Activated CD4-positive, CD25-positive, alpha-beta regulatory T cell treated with anti-CD3 and anti-CD28 coated beads, Interleukin-2, amount 50 U/mL, for 24 hours (primary cell): Measurements from ENCODE around the gene CADPS.

Experiments used
- ATAC-seq, 2 donors: fragments of 150-1000 bp; cut with Tn5 transposase; one replicate each; pipeline ENCODE4 v1.10.0; 2021; ENCODE audit warnings: mild to moderate bottlenecking in 1 of 2, moderate library complexity in 1 of 2

The CADPS gene

DNA sequence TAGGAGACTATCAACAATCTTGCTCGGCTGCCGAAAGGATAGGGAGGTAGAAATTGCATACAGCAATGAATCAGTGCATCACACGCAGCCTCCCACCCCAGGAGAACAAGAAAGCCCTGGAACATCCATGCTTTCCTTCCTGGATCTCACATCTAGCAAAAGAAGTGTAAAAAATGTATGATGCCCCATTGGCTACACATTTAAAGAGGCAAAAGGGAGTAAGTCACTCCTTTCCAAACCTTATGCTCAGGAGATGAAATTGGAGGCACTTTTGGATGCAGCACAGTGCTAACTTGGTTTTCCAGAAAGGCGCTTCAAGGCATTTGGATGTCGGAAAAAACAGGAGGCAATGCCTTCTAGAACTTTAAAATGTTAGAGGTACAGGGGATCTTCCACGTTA lies 469.6 kb downstream of the CADPS start:
- ATAC-seq, result no peak

DNA sequence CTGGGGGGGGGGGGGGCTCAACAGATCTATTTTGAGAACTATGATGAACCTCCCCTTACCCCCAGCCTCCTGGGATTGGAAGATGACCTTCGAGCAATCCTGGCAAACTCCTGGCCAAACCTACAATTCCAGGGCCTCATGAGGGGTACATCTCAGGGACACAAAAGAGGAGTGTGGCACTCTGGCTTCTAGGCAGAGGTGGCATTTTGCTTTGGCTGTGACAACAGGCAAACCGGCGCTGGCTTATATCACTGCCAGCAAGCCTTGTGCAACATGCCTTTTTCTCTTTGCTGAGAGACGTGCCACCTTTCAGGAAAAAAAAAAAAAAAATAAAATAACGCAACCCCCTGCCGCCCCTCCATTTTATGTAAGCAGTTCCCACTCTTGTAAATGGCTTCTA lies 470.1 kb downstream of the CADPS start:
- ATAC-seq, result no peak

DNA sequence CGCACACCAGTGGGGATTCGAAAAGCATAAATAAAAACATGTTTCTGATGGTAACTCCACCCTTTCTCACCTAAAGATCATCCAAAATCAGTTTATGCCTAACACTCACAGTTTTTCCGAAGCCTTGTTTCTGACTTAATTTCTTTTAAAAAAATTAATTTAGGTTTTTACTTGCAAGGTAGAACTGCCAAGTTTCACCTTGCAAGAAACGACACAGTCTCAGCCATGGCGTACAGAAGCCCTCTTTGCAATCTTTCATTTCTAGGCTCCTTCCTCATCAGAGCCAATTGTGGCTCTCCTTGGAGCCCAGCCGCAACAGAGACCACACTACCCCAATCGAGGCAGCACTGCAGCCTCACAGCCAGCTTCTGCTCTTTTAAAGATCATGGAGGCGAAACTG lies 470.9 kb downstream of the CADPS start:
- no peak for ATAC-seq

- no peak for ATAC-seq
These were observed 471.5 kb downstream of the CADPS start for GRCh38 chr3:62403765-62404164.

GRCh38 chr3:62392626-62393292 lies 482.5 kb downstream of the CADPS start:
- no peak for ATAC-seq

DNA sequence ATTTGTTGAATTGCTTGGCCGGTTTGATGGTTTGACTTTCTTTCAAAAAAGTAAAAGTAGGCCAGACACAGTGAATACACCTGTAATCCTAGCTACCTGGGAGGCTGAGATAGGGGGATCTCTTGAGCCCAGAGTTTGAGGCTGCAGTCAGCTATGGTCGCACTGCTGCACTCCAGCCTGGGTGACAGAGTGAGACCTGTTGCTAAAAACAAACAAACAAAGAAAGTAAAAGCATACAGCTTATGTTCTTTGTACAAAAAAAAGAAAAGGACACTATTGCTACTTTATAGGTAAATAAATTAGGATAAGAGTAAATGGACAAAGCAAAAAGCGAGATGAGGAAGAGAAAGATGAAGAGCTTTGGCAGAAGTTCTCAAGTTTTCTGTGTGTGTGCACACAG lies 488.0 kb downstream of the CADPS start:
- no peak for ATAC-seq

DNA sequence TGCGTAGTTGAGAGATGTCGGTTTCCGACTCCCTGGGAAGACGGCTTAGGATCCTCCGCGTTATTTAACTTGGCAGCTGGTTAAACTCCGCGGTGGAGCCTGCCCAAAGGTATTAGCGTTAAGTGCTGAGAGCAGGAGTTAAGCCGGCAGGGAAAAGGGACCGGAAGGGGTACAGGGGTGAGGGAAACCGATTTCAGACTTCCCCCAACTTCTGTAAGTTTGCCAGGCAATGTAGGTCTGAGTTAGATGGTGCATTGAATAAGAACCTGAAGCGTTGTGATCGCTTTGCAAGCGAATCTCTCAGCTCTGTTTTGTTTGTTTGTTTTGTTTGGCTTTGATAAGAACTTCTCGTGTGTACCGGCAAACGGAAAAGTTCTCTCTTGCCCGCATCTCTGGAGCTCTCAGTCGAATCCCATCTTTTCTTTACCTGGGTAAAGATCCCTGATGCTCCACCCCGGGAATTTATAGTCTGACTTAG lies 495.9 kb downstream of the CADPS start:
- no peak for ATAC-seq

DNA sequence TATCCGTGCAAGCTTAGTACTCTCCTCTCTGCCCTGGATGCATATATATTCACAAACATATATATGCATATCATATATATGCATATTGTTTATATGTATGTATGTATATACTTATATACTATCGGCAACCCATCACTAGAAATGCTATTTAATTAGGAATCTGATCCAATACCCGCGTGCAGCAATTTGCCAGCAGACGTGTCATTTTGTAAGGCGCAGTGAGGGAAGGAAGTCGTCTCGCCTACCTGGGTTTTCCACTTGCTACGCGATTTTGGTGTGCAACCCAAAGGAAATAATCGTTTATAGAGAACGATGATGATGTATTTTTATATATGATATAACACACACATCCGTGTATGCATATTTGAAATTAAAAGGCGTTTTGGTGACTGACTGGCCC lies 496.3 kb downstream of the CADPS start:
- ATAC-seq, result no peak

- ATAC-seq, result no peak
These were observed 496.9 kb downstream of the CADPS start for GRCh38 chr3:62378311-62378789.

DNA sequence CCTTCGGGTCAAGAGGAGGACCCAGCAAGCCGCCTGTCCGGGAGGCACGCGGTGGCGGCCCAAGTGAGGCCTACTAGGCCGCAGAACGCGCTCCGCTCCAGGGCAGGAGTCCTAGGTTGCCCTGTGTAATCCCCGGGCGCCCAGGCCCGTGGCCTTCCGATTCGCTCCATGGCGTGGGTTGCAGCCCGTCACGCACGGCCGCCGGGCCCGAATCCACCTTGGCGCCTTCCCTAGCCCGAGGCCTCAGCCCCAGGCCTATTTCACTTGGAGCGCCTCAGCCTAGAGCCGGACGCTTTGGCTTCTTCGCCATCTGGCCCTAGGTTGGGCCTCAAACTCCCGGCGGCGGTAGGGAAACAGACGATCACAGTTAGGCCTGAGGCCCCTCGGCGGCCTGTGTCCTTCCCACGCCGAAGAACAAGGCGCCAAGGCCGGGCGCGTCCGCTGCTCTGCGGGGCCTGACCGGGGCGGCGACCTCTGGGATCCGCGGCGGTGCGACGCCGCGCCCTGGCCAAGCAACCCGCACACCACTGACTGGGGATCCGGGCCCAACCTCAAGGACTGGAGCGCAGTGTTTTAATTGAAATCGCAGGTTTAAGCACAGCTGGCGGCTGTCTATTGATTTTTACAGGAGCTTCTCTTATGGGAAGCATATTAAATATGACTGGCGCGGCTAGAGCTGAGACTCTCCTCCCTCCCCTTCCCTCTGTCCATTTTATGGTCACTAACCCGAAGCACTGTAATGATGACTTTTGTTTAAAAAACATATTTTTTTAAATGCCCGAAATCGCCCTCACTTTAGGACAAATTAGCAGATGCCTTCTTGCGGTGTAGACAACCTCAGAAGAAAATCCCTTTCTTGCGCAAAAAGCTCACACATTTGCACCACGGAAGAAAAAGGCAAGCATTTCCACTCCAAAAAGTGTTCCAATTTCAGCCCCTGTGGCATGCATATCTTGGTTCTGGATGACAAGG lies 498.0 kb downstream of the CADPS start:
- ATAC-seq, result no peak

DNA sequence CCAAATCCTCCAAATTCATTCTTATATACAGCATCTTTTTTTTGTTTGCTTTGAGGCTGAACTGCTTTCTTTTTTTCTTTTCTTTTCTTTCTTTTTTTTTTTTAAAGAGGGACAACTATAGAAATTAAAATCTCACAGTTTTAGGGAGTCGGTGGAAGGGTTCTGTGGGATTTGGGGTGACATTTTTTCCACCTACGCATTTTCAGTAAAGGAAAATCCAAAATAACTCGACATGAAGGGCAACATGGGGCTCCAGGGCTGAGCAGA lies 498.8 kb downstream of the CADPS start:
- no peak for ATAC-seq

DNA sequence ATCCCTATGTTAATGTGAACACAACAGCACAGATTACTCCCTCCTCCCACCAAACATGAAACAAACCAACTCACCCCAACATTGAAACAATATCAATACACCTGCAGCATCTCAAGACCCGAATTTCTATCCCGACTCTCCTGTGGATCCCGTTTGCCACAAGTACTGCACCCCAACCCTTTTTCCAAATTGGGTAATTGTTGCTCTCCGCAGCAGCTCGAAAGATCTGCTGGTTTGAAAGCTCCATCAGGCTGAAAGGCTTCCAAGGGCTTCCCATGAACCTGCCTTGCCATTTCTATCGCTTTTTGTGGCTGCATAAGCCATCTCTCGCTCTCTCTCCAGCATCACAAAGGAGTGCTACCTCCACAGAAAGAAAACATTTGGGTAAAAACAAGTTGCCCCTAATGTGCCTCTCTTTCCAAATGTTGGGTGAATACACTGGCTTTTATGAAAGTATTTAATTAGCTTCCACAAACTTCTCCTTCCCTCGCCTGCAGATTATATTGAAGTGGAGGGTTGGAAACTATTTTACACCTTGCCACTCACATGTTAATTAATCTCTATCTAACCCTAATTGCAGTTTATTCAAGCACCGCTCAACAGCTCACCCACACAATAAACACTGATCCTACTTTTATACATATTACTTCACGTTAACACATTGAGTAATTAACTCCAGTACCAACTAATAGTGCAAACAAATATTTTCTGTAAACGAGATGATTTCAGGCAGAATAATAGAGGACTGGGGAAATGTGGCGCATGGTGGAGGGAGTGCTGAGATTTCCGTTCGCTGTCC lies 499.4 kb downstream of the CADPS start:
- ATAC-seq, result no peak

- ATAC-seq, result no peak
These were observed 500.6 kb downstream of the CADPS start for GRCh38 chr3:62374341-62375218.

DNA sequence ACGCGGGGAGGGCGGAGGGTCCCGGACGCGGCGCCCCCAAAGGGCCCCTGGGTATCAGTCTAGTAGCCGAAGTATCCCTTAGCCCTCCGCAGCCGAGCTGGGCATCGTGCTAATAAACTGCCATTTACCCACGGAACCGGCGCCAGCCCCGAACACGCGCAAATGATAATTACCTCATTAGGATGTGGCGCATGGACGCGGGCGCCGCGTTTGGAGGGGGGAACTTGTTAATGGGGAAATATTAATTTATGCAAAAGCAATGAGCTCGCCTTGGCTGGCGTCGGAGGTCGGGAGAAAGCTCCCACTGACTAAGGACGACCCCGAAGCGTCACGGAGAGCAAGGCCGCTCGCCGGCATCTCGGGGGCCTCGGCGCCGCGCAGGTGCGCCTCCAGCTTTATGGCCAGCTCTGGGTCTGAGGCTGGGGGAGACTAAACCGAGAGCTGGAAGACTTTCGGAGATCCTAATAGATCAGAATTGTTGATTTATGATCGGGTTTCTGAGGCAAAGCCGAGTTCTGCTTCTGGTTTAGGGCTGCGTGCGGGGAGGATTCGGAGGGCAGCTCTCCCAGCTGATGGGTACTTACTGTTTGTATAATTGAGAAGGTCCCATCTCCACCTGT lies 501.4 kb downstream of the CADPS start:
- no peak for ATAC-seq

DNA sequence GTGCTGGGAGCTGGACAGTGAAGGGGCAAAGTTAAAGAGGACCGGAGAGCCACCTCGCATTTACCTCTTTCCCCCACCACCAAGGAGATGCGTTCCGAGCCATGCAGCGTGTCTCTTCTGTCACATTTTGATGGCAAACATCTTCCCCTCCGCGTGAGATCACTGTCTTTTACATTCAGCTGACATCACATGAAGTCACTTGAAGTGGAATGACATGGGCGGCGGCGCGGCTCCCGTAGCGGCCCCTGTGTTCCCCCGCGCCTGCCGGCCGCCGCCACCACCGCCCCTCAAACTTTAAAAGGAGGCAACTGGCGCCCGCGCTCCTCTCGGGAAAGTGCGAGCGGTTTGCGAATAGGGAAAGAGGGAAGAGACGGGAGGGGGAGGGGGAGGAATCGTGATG lies 502.0 kb downstream of the CADPS start, which contains the start of gene FEZF2:
Gene FEZF2, minus strand, starts transcription at position 336 of the 400 bp plus-strand sequence. CDS start 682 bp downstream, outside the sequence.
- ATAC-seq, result no peak

- no peak for ATAC-seq
These were observed 502.6 kb downstream of the CADPS start for GRCh38 chr3:62372621-62373041.

DNA sequence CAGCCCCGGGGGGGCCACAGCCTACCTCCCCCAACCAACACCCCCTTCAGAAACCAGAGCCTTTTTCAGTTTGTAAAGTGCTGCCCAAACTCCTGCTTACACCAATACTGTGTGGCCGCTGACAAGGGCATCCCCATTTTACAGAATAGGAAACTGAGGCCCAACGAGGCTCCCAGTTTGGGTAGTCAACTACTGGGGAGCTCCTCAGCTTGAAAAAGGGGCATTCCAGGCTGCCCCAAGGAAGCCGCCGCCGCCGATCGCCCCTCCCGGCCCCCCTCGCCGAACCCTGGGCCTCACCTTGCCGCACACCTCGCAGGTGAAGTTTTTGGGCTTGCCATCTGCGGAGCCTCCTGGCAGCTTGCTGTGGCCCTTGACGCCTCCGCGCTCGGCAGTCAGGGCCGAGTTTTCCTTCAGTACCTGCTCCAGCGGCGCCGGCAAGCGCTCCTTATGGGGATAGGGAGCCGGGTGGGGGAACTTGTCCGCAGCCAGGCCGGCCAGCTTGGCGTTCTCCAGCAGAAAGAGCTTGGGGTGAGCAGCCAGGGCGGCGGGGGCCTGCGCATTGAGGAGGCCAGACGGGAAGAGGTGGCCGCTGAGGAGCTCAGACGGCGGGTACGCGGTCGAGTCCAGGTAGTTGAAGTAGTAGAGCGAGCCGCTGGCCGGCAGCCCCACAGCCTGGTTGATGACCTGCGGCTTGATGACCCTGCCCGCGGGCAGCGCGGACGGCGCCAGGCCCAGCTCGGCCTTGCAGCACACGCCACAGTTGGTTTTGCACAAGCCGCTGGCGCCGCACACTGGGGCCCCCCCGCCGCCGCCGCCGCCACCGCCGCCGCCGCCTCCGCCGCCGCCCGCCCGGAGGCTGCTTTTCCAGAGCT lies 503.3 kb downstream of the CADPS start:
- no peak for ATAC-seq

- ATAC-seq, result no peak
These were observed 504.1 kb downstream of the CADPS start for GRCh38 chr3:62370858-62371719.

GRCh38 chr3:62370112-62370857 lies 504.9 kb downstream of the CADPS start:
- no peak for ATAC-seq
